Activated CD8-positive, alpha-beta T cell treated with anti-CD3 and anti-CD28 coated beads, Interleukin-2, amount 10 ng/mL, durations not matched to agents 7 days and 5 days (primary cell): ENCODE measurements around the gene RECQL5. TPM values are rescaled to one million over a fixed set of nuclear protein-coding genes. Genes with fewer than 3 reads are reported as not detected.
"Not testable (repeated sequence)": the region's sequence is repeated elsewhere in the genome, so short reads cannot be mapped to it uniquely, and the experiment has no call there.

Source experiments
- ATAC-seq: fragments of 150-1000 bp; cut with Tn5 transposase; one replicate; pipeline ENCODE4 v1.10.0; 2021; ENCODE audit warnings: moderate library complexity
- CTCF ChIA-PET: fragments of 350-600 bp; sonication (Branson Sonifier 250); formaldehyde crosslinking; loops from one replicate; lab custom pipeline; 2021; ENCODE audit warnings: antibody characterized with exemption; lab: Charles Lee
- POLR2A ChIA-PET: fragments of 350-600 bp; sonication (Branson Sonifier 250); formaldehyde crosslinking; loops from one replicate; lab custom pipeline; 2021; ENCODE audit warnings: antibody characterized with exemption; lab: Charles Lee
- DNase-seq: peaks from one replicate; pipeline ENCODE4 v3.0.0-alpha.2; 2020
- H3K27ac Mint-ChIP-seq: one replicate; pipeline ENCODE4 v1.8.0; 2021; ENCODE audit warnings: mild to moderate bottlenecking, mixed read lengths
- H3K27me3 Mint-ChIP-seq: one replicate; pipeline ENCODE4 v1.8.0; 2021; ENCODE audit warnings: low read depth, mixed read lengths
- H3K36me3 Mint-ChIP-seq: one replicate; pipeline ENCODE4 v1.8.0; 2021; ENCODE audit warnings: low read depth, mixed read lengths
- H3K4me1 Mint-ChIP-seq: one replicate; pipeline ENCODE4 v1.8.0; 2021; ENCODE audit warnings: low read depth, mixed read lengths
- H3K4me3 Mint-ChIP-seq: one replicate; pipeline ENCODE4 v1.8.0; 2021; ENCODE audit warnings: mild to moderate bottlenecking, mixed read lengths
- H3K9me3 Mint-ChIP-seq: one replicate; pipeline ENCODE4 v1.8.0; 2022; ENCODE audit warnings: mixed read lengths; ENCODE audit not compliant: insufficient read depth
- total RNA-seq, 2 experiments: library from RNA; stranded (reverse); gene quantifications; one replicate each; pipeline ENCODE4 v1.2.3, GENCODE V29; 2021

The RECQL5 gene
- total RNA-seq, 2 experiments from 2014 or later = 37.6 to 43.9 TPM

DNA sequence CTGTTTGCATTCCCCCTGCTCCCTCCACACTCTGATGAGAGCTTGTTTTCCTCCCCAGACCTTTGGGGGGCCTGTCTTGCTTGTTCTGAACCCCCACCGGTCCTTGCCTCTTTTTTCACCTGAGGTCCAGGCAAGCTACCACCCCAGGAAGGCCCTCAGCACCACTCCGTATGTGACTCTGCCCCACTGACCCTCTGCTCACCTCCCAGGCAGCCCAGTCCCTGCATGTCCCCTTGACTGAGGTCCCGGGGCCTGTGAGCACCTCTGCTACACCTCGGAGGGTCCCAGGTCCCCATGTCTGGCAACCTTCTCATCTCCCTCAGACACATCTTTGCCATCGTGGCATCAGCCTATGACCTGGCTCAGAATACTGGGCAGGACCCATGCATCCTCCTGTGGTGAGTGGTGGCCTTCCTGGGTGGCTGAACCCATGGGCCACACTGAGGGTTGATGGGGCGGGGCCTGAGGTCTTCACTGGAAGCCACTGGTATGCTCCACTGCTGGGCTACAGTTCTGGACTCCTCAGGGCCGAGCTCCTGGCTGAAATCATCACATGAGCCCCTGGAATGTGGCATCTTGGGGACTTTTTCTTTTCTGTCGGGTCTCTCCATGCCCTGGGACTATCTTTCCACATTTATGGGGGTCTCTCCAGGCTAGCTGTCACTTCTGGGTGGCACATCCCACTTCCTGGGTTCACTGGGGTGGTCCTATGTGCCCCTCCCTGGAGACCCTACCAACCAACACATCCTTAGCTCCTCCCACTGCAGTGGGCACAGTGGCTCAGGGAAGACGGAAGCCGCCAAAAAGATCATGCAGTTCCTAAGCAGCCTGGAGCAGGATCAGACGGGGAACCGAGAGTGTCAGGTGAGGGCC lies 75.9 kb downstream of the RECQL5 start:
- Mint-ChIP-seq H3K36me3 (no peaks in the 10 kb centered on the region), H3K9me3 (no peaks in the 10 kb centered on the region), H3K4me1 (peaks cover 24% of the 10 kb centered on the region), H3K4me3 (peak overlapping the region; percentile 3), H3K27ac (peak overlapping the region; percentile 32), H3K27me3 (peaks cover 9% of the 10 kb centered on the region)
- ATAC-seq (no peak), DNase-seq (peak; percentile 34)
- ChIA-PET CTCF (interaction anchor here (0.8 to 2.6 kb wide), 5 partner anchors 11 to 341 kb away, joined by 3 to 18 read pairs (median 4); partner anchors contain the start of genes SMIM5 and TSEN54), POLR2A (interaction anchor here (0.6 to 1.4 kb wide), 4 partner anchors 10 to 302 kb away, joined by 3 to 6 read pairs (median 4); partner anchors contain the start of gene SLC25A19)

DNA sequence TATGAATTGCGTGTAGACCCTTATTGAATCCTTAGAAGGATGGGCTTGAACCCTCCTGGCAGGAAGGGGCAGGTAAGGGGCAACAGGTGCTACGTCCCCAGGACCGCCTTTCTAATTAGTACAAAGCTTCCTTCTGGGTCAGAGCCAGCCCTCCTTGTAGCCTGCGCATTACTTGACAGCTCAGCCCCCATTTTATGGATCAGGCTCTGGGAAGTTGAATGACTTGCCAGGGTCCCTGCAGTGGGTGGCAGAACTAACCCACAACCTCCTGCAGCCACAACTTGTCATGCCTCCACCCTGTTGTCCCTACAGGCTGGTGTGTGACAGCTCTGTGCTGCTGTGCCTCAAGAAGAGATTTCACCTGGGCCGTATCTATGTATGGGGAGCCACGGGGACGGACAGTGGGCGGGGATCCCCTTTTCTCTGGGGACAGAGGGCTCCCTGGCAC lies 76.6 kb downstream of the RECQL5 start:
- Mint-ChIP-seq H3K36me3 (no peaks in the 10 kb centered on the region), H3K27ac (peak overlapping the region; percentile 11), H3K27me3 (peaks cover 14% of the 10 kb centered on the region), H3K4me1 (peaks cover 24% of the 10 kb centered on the region), H3K4me3 (peak overlapping the region; percentile 3), H3K9me3 (no peaks in the 10 kb centered on the region)
- ATAC-seq = no peak
- DNase-seq = no peak
- POLR2A ChIA-PET = interaction anchor here (0.5 to 1.4 kb wide), 7 partner anchors 9 to 390 kb away, joined by 3 to 6 read pairs (median 3); partner anchors contain the start of gene SLC25A19
- CTCF ChIA-PET = interaction anchor here (0.8 to 2.6 kb wide), 6 partner anchors 11 to 340 kb away, joined by 3 to 18 read pairs (median 4); partner anchors contain the start of genes SMIM5 and TSEN54

DNA sequence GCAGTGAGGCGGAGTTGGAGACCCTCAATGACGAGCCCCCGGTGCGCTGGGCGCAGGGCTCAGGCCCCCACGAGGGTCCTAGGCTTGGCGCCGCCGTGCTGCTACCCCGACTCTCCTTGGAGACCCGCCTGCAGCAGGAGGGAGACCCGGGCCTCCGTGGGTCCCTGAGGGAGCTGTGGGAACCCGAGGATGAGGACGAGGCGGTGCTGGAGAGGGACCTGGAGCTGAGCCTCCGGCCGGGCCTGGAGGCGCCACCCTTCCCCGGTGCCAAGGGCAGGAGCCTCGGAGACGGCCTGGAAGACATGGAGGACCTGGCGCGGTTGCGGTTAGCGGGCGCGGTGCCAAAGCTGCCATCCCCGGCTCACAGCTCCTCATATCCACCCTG lies 77.0 kb downstream of the RECQL5 start:
- DNase-seq (no peak), ATAC-seq (no peak)
- peaks cover 24% of the 10 kb centered on the region for H3K4me1 Mint-ChIP-seq
- ChIA-PET CTCF (interaction anchor here (0.8 to 2.6 kb wide), 6 partner anchors 12 to 340 kb away, joined by 3 to 18 read pairs (median 4); partner anchors contain the start of genes SMIM5 and TSEN54), POLR2A (interaction anchor here (0.5 to 1.4 kb wide), 6 partner anchors 9 to 391 kb away, joined by 3 to 6 read pairs (median 3); partner anchors contain the start of gene SLC25A19)
- H3K4me3 Mint-ChIP-seq = peak overlapping the region; percentile 3
- H3K27ac Mint-ChIP-seq = no peak overlapping the region
- peaks cover 18% of the 10 kb centered on the region for H3K27me3 Mint-ChIP-seq
- H3K36me3 Mint-ChIP-seq = no peaks in the 10 kb centered on the region
- H3K9me3 Mint-ChIP-seq = no peaks in the 10 kb centered on the region

DNA sequence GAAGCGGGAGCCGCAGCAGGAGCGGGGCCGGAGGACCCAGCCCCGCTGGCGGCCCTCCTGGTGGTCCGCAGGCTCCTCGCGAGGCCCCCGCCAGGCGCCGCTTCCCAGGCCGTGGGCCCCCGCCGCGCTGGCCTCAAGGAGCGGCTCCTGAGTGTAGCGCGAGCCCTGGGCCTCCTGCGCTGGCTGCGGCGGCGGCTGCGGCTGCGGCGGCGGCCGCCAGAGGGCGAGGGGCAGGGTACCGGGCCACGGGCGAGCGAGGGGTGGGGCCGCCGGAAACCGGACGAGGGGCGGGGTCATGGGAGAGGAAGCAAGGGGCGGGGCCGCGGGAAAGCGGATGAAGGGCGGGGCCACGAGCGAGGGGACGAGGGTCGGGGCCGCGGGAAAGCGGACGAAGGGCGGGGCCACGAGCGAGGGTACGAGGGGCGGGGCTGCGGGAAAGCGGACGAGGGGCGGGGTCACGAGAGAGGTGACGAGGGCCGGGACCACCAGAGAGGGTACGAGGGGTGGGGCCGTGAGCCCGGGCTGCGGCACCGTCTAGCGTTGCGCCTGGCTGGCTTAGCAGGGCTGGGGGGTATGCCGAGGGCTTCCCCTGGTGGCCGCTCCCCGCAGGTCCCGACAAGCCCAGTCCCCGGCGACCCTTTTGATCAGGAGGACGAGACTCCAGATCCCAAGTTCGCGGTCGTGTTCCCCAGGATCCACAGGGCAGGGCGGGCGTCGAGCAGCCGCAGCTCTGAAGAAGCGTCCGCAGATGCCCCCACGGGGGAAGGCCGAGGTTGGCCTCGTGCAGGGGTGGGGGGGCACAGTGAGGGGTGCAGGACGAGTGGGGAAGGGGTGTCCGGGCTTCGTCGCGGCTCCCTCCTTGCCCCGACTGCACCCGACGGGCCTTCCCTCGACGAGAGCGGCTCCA lies 77.7 kb downstream of the RECQL5 start:
- peaks cover 18% of the 10 kb centered on the region for H3K27me3 Mint-ChIP-seq
- H3K4me3 Mint-ChIP-seq = peak overlapping the region; percentile 61
- POLR2A ChIA-PET = interaction anchor here (0.7 to 1.7 kb wide), 7 partner anchors 8 to 300 kb away, joined by 3 to 8 read pairs (median 3); partner anchors contain the start of genes SLC25A19, TMEM94 and TSEN54
- DNase-seq = peak; percentile 98
- H3K9me3 Mint-ChIP-seq = no peaks in the 10 kb centered on the region
- CTCF ChIA-PET = interaction anchor here (0.8 to 1.9 kb wide), 15 partner anchors 9 to 373 kb away, joined by 3 to 13 read pairs (median 4); partner anchors contain the start of genes GGA3, MRPS7, SMIM5 and TMEM94
- peak overlapping the region; percentile 82 for H3K27ac Mint-ChIP-seq
- no peaks in the 10 kb centered on the region for H3K36me3 Mint-ChIP-seq
- H3K4me1 Mint-ChIP-seq = peaks cover 24% of the 10 kb centered on the region
- ATAC-seq = peak; percentile 85

DNA sequence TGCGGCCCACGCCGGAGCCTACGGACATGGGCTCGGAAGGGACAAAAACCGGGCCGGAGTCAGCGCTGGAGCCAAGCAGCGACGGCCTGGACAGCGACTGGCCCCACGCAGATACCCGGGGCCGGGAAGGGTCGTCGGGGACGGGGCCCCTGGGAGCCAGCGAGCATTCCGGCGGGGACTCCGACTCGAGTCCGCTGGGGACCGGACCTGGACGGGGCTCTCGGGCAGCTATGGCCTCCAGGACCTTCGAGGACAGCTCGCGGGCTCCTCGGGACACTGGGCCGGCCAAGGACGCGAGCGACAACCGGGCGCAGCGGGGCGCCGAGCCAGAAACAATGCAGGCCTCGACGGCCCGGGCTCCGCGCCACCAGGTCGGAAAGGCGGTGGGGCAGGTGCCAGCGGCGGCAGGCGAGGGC lies 78.3 kb downstream of the RECQL5 start:
- ATAC-seq (peak; percentile 28), DNase-seq (no peak)
- peak overlapping the region; percentile 66 for H3K27ac Mint-ChIP-seq
- H3K4me1 Mint-ChIP-seq = peaks cover 24% of the 10 kb centered on the region
- POLR2A ChIA-PET = interaction anchor here (0.7 to 1.7 kb wide), 4 partner anchors 10 to 133 kb away, joined by 3 to 8 read pairs (median 3); partner anchors contain the start of genes TMEM94 and TSEN54
- CTCF ChIA-PET = interaction anchor here (0.6 to 1.8 kb wide), 24 partner anchors 8 to 798 kb away, joined by 3 to 13 read pairs (median 4); partner anchors contain the start of genes GGA3, MIF4GD, MRPS7 and SMIM5
- H3K4me3 Mint-ChIP-seq = peak overlapping the region; percentile 46
- peaks cover 18% of the 10 kb centered on the region for H3K27me3 Mint-ChIP-seq
- H3K36me3 Mint-ChIP-seq = no peaks in the 10 kb centered on the region
- H3K9me3 Mint-ChIP-seq = no peaks in the 10 kb centered on the region

DNA sequence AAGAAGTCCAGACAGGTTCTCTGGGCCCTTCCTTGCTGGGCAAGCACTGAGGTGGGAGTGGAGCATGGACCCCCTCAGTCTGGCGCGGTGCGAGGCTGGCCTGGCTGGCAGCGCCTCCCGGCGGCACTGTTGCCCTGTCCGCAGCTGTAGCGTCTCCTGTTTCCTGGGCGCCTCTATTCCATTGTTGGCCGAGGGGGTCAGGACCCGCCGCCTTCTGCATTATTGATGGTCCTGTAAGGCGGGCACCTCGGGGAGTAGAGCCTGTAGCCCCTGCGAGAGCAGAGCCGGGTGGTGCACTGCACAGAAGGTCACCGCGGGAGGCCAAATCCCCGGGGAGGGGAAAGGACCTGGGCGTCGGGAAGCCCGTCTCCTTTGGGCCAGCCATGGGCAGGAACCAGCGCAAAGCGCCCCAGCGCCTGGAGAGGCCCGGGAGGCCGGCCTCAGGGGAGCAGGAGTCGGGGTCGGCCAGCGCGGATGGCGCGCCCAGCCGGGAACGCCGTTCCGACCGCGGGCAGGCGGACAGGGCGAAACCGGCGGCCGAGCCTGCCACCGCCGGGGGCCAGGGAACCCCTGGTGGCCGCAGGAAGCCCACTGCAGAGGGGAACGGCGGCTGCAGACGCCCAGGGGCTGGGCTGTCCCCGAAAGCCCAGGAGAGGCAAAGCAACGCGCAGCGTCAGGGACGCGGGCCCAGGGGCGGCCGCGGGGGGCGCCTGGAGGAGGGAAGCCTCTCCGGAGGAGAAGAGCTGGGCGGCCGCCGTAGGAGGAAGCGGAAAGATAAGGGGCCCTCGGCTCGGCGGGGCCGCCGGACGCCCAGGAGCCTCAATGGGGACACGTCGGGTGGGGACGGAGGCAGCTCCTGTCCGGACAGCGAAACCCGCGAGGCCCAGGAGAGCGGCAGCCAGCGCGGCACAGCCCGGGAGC lies 79.0 kb downstream of the RECQL5 start, which contains the start of gene MYO15B:
MYO15B (plus strand) TSS at position 126 of the 921 bp plus-strand sequence; CDS start at position 384, 258 bp downstream.
- H3K36me3 Mint-ChIP-seq = no peaks in the 10 kb centered on the region
- ChIA-PET CTCF (interaction anchor here (0.6 to 1.8 kb wide), 24 partner anchors 8 to 798 kb away, joined by 3 to 13 read pairs (median 4); partner anchors contain the start of genes GGA3, MIF4GD, MRPS7 and SMIM5), POLR2A (interaction anchor here (0.7 to 1.7 kb wide), 5 partner anchors 9 to 132 kb away, joined by 3 to 8 read pairs (median 3); partner anchors contain the start of genes TMEM94 and TSEN54)
- peak within 1 kb of the TSS; percentile 66 for H3K27ac Mint-ChIP-seq
- H3K27me3 Mint-ChIP-seq = peaks cover 18% of the 10 kb centered on the region
- peak; percentile 71 for DNase-seq
- H3K4me3 Mint-ChIP-seq = peak within 1 kb of the TSS; percentile 64
- H3K4me1 Mint-ChIP-seq = peaks cover 24% of the 10 kb centered on the region
- no peaks in the 10 kb centered on the region for H3K9me3 Mint-ChIP-seq
- ATAC-seq = peak; percentile 43

DNA sequence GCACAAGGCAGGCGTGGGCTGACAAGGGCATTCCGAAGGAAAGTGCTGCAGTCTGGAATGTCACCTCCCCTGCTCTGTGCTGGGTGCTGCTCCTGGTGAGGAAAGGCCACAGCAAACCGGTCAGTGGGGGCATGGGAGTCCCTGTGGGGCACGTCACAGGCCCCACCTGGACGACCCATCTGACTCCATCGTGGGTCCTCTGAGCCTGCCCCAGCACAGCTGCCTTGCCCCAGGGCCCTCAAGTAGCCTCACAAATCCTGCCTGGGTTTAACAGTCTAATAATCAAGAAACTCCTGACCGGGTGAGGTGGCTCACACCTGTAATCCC lies 82.1 kb downstream of the RECQL5 start:
- peaks cover 23% of the 10 kb centered on the region for H3K4me1 Mint-ChIP-seq
- H3K9me3 Mint-ChIP-seq = no peaks in the 10 kb centered on the region
- ChIA-PET CTCF (interaction anchor here (0.5 to 4.5 kb wide), 3 partner anchors 16 to 309 kb away, joined by 3 to 18 read pairs (median 3); no protein-coding TSS in a partner anchor), POLR2A (no interaction called here)
- DNase-seq (no peak), ATAC-seq (no peak)
- no peak overlapping the region for H3K4me3 Mint-ChIP-seq
- H3K27me3 Mint-ChIP-seq = peaks cover 20% of the 10 kb centered on the region
- H3K27ac Mint-ChIP-seq = no peak overlapping the region
- H3K36me3 Mint-ChIP-seq = peaks cover 2% of the 10 kb centered on the region

DNA sequence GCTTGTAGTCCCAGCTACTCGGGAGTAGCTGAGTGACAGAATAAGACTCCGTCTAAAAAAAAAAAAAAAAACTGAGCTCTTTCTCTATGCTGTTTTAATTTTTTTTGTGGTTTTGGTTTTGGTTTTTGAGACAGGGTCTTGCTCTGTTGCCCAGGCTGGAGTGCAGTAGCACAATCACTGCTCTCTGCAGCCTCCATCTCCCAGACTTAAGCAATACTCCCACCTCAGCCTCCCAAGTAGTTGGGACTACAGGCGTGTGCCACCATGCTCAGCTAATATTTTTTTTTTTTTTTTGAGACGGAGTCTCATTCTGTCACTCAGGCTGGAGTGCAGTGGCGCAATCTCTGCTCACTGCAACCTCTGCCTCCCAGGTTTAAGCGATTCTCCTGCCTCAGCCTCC lies 83.8 kb downstream of the RECQL5 start:
- H3K36me3 Mint-ChIP-seq, H3K27ac Mint-ChIP-seq, DNase-seq, H3K4me3 Mint-ChIP-seq, ATAC-seq, H3K9me3 Mint-ChIP-seq: not testable (repeated sequence)
- POLR2A ChIA-PET = interaction anchor here (0.6 to 1.0 kb wide), 2 partner anchors 65 to 102 kb away, joined by 3 read pairs; no protein-coding TSS in a partner anchor
- CTCF ChIA-PET = interaction anchor here (1.0 to 4.5 kb wide), 4 partner anchors 17 to 171 kb away, joined by 3 to 18 read pairs (median 4); partner anchors contain the start of gene SMIM5
- peaks cover 20% of the 10 kb centered on the region for H3K27me3 Mint-ChIP-seq
- H3K4me1 Mint-ChIP-seq = peaks cover 18% of the 10 kb centered on the region

DNA sequence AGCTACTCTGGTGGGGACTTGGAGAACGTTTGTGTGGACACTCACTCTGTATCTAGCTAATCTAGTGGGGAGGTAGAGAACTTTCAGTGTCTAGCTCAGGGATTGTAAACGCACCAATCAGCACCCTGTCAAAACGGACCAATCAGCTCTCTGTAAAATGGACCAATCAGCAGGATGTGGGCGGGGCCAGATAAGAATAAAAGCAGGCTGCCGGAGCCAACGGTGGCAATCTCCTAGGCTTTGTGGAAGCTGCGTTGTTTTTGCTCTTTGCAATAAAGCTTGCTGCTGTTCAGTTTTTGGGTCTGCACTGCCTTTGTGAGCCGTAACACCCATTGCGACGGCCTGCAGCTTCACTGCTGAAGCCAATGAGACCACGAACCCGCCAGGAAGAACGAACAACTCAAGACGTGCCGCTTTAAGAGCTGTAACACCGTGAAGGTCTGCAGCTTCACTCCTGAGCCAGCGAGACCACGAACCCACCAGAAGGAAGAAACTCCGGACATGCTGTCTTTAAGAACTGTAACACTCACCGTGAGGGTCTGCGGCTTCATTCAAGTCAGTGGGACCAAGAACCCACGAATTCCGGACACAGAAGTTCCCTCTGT lies 85.7 kb downstream of the RECQL5 start:
- Mint-ChIP-seq H3K4me3 (peak overlapping the region; percentile 76), H3K27ac (peak overlapping the region; percentile 77), H3K4me1 (peaks cover 12% of the 10 kb centered on the region), H3K27me3 (peaks cover 13% of the 10 kb centered on the region)
- H3K36me3 Mint-ChIP-seq, H3K9me3 Mint-ChIP-seq: not testable (repeated sequence)
- ChIA-PET POLR2A (interaction anchor here (0.6 to 1.2 kb wide), 8 partner anchors 9 to 195 kb away, joined by 3 to 5 read pairs (median 4); no protein-coding TSS in a partner anchor), CTCF (interaction anchor here (0.9 to 4.5 kb wide), 10 partner anchors 10 to 311 kb away, joined by 3 to 18 read pairs (median 4); partner anchors contain the start of genes MIF4GD, SLC25A19 and TSEN54)
- DNase-seq (peak; percentile 74), ATAC-seq (peak; percentile 76)
